Neural progenitor cell (in vitro differentiated cells): Measurements from ENCODE around the gene VWC2L. TPM values are rescaled to one million over a fixed set of nuclear protein-coding genes. Genes with fewer than 3 reads are reported as not detected.

ENCODE experiments used
- DNase-seq: peaks from one replicate; pipeline ENCODE4 v3.0.0-alpha.2; 2016; ENCODE audit warnings: low spot score
- H2AFZ ChIP-seq: fragments of 200-600 bp; sonication (generic); replicated peaks from 2 replicates; pipeline ENCODE4 v1.6.1; 2016; ENCODE audit warnings: antibody characterized with exemption
- H3F3A ChIP-seq: fragments of 200-600 bp; sonication (generic); 2 replicates; pipeline ENCODE4 v1.6.1; 2016; ENCODE audit warnings: antibody characterized with exemption, low read depth
- H3K27ac ChIP-seq: fragments of 200-600 bp; sonication (generic); 2 replicates; pipeline ENCODE4 v1.5.1; 2016; ENCODE audit warnings: mild to moderate bottlenecking
- H3K27me3 ChIP-seq: fragments of 200-600 bp; sonication (generic); 2 replicates; pipeline ENCODE4 v1.6.1; 2016; ENCODE audit warnings: mild to moderate bottlenecking, moderate library complexity
- H3K36me3 ChIP-seq: fragments of 200-600 bp; sonication (generic); 2 replicates; pipeline ENCODE4 v1.5.1; 2016
- H3K4me1 ChIP-seq: fragments of 200-600 bp; sonication (generic); 2 replicates; pipeline ENCODE4 v1.6.1; 2016; ENCODE audit warnings: mixed run types
- H3K4me2 ChIP-seq: fragments of 200-600 bp; sonication (generic); 2 replicates; pipeline ENCODE4 v1.6.1; 2016
- H3K4me3 ChIP-seq: fragments of 200-600 bp; sonication (generic); 2 replicates; pipeline ENCODE4 v1.5.1; 2016
- H3K79me2 ChIP-seq: fragments of 200-600 bp; sonication (generic); 2 replicates; pipeline ENCODE4 v1.6.1; 2016; ENCODE audit warnings: low read depth
- H3K9ac ChIP-seq: fragments of 200-600 bp; sonication (generic); 2 replicates; pipeline ENCODE4 v1.6.1; 2016
- H3K9me3 ChIP-seq: fragments of 200-600 bp; sonication (generic); 2 replicates; pipeline ENCODE4 v1.5.1; 2016; ENCODE audit warnings: low read depth
- H4K20me1 ChIP-seq: fragments of 200-600 bp; sonication (generic); 2 replicates; pipeline ENCODE4 v1.6.1; 2016; ENCODE audit warnings: low read depth
- H3K27ac Mint-ChIP-seq: 3 replicates; pipeline ENCODE4 v1.8.0; 2021; ENCODE audit warnings: mixed read lengths
- H3K27me3 Mint-ChIP-seq: 2 replicates; pipeline ENCODE4 v1.8.0; 2022; ENCODE audit warnings: low read depth, mild to moderate bottlenecking, inconsistent platforms, moderate library complexity, mixed read lengths; ENCODE audit not compliant: insufficient read depth
- H3K36me3 Mint-ChIP-seq: 3 replicates; pipeline ENCODE4 v1.8.0; 2021; ENCODE audit warnings: mixed read lengths
- H3K4me1 Mint-ChIP-seq: 3 replicates; pipeline ENCODE4 v1.8.0; 2021; ENCODE audit warnings: mixed read lengths
- H3K4me3 Mint-ChIP-seq: 3 replicates; pipeline ENCODE4 v1.8.0; 2021; ENCODE audit warnings: mild to moderate bottlenecking, moderate library complexity, mixed read lengths
- H3K9me3 Mint-ChIP-seq: 3 replicates; pipeline ENCODE4 v1.8.0; 2020; ENCODE audit warnings: mixed read lengths
- CTCF ChIP-seq: fragments of 200-600 bp; sonication (generic); IDR thresholded peaks from 2 replicates; pipeline ENCODE4 v1.5.1; 2017; ENCODE audit warnings: antibody characterized with exemption, mild to moderate bottlenecking
- EZH2 ChIP-seq: fragments of 200-600 bp; sonication (generic); IDR thresholded peaks from 2 replicates; pipeline ENCODE4 v1.6.1; 2017; ENCODE audit warnings: antibody characterized with exemption, mild to moderate bottlenecking, moderate library complexity
- EZH2phosphoT487 ChIP-seq: fragments of 200-600 bp; sonication (generic); IDR thresholded peaks from 2 replicates; pipeline ENCODE4 v1.6.1; 2017; ENCODE audit warnings: antibody characterized with exemption
- total RNA-seq: library from RNA; depleted of rRNA; stranded (reverse); fragments of >200 nt; gene quantifications from 2 replicates; pipeline ENCODE4 v1.2.3, GENCODE V29; 2015; ENCODE audit warnings: low replicate concordance

Gene VWC2L
- total RNA-seq, 1 donor from 2014 or later, result not detected

- Histone ChIP-seq H4K20me1 (no peaks in the 10 kb centered on the region), H3K27me3 (no peaks in the 10 kb centered on the region), H2AFZ (no peak overlapping the region), H3K4me1 (no peaks in the 10 kb centered on the region), H3K9me3 (no peaks in the 10 kb centered on the region), H3F3A (no peaks in the 10 kb centered on the region), H3K79me2 (no peaks in the 10 kb centered on the region), H3K9ac (no peak overlapping the region), H3K4me2 (no peak overlapping the region), H3K36me3 (no peaks in the 10 kb centered on the region), H3K27ac (no peak overlapping the region), H3K4me3 (no peak overlapping the region)
- H3K27me3 Mint-ChIP-seq, result no peaks in the 10 kb centered on the region
- TF ChIP-seq CTCF (no peak), EZH2 (no peak), EZH2phosphoT487 (no peak)
- no peaks in the 10 kb centered on the region for H3K4me1 Mint-ChIP-seq
- no peak for DNase-seq
- no peak overlapping the region for H3K4me3 Mint-ChIP-seq
- no peaks in the 10 kb centered on the region for H3K9me3 Mint-ChIP-seq
- no peaks in the 10 kb centered on the region for H3K36me3 Mint-ChIP-seq
- H3K27ac Mint-ChIP-seq, result no peak overlapping the region
Measured at GRCh38 chr2:214436470-214436869, 25.6 kb downstream of the VWC2L start.

GRCh38 chr2:214450118-214450894 lies 39.5 kb downstream of the VWC2L start:
- no peak overlapping the region for H3K4me3 ChIP-seq
- no peak for DNase-seq
- no peaks in the 10 kb centered on the region for H3K9me3 ChIP-seq
- H3K27ac Mint-ChIP-seq, result no peak overlapping the region
- H3K27me3 Mint-ChIP-seq, result peaks cover 3% of the 10 kb centered on the region
- peaks cover 6% of the 10 kb centered on the region for H3K9me3 Mint-ChIP-seq
- H4K20me1 ChIP-seq, result no peaks in the 10 kb centered on the region
- H2AFZ ChIP-seq, result no peak overlapping the region
- H3K27me3 ChIP-seq, result no peaks in the 10 kb centered on the region
- no peak for TF ChIP-seq EZH2phosphoT487
- TF ChIP-seq EZH2, result no peak
- TF ChIP-seq CTCF, result no peak
- H3K4me3 Mint-ChIP-seq, result no peak overlapping the region
- no peak overlapping the region for H3K4me2 ChIP-seq
- no peaks in the 10 kb centered on the region for H3K36me3 Mint-ChIP-seq
- H3F3A ChIP-seq, result no peaks in the 10 kb centered on the region
- no peak overlapping the region for H3K9ac ChIP-seq
- peaks cover 5% of the 10 kb centered on the region for H3K4me1 Mint-ChIP-seq
- H3K27ac ChIP-seq, result no peak overlapping the region
- no peaks in the 10 kb centered on the region for H3K79me2 ChIP-seq
- H3K4me1 ChIP-seq, result no peaks in the 10 kb centered on the region
- H3K36me3 ChIP-seq, result no peaks in the 10 kb centered on the region

GRCh38 chr2:214451516-214452275 lies 40.8 kb downstream of the VWC2L start:
- TF ChIP-seq EZH2phosphoT487, result no peak
- TF ChIP-seq CTCF, result no peak
- no peak for TF ChIP-seq EZH2
- no peak overlapping the region for H3K9ac ChIP-seq
- peaks cover 5% of the 10 kb centered on the region for H3K4me1 Mint-ChIP-seq
- no peaks in the 10 kb centered on the region for H3F3A ChIP-seq
- H4K20me1 ChIP-seq, result no peaks in the 10 kb centered on the region
- no peak overlapping the region for H3K4me3 ChIP-seq
- H3K4me1 ChIP-seq, result no peaks in the 10 kb centered on the region
- H3K9me3 Mint-ChIP-seq, result peaks cover 6% of the 10 kb centered on the region
- no peak overlapping the region for H3K27ac ChIP-seq
- H3K79me2 ChIP-seq, result no peaks in the 10 kb centered on the region
- no peak overlapping the region for H3K27ac Mint-ChIP-seq
- no peak overlapping the region for H2AFZ ChIP-seq
- no peak for DNase-seq
- no peaks in the 10 kb centered on the region for H3K27me3 ChIP-seq
- H3K36me3 ChIP-seq, result no peaks in the 10 kb centered on the region
- no peaks in the 10 kb centered on the region for H3K9me3 ChIP-seq
- H3K4me3 Mint-ChIP-seq, result no peak overlapping the region
- H3K36me3 Mint-ChIP-seq, result no peaks in the 10 kb centered on the region
- no peak overlapping the region for H3K4me2 ChIP-seq
- H3K27me3 Mint-ChIP-seq, result peaks cover 3% of the 10 kb centered on the region
